GM12878 (cell line): Measurements from ENCODE around the gene PIAS1. TPM values are rescaled to one million over a fixed set of nuclear protein-coding genes. Genes with fewer than 3 reads are reported as not detected.

ENCODE experiments used
- BMI1 ChIP-seq: fragments of 450-650 bp; IDR thresholded peaks from 2 replicates; pipeline ENCODE4 v1.6.1; 2016; ENCODE audit warnings: mild to moderate bottlenecking, moderate library complexity, borderline replicate concordance
- CBX3 ChIP-seq: fragments of 200-600 bp; sonication (generic); IDR thresholded peaks from 2 replicates; pipeline ENCODE4 v1.6.1; 2016; ENCODE audit warnings: low read depth, borderline replicate concordance
- CEBPB ChIP-seq, 2 experiments: fragments of 150-350 bp in 1 of 2; IDR thresholded peaks; 2 replicates each; pipeline ENCODE4 v1.6.1; 2012 to 2014; ENCODE audit warnings: low read depth in 2 of 2, low read length in 2 of 2, borderline replicate concordance in 1 of 2, inconsistent platforms in 1 of 2
- CHD4 ChIP-seq: fragments of 200-600 bp; sonication (generic); IDR thresholded peaks from 2 replicates; pipeline ENCODE4 v1.6.1; 2016; ENCODE audit warnings: mild to moderate bottlenecking
- CREM ChIP-seq: IDR thresholded peaks from 2 replicates; pipeline ENCODE4 v1.6.1; 2014; ENCODE audit warnings: antibody characterized with exemption, low read depth
- IKZF2 ChIP-seq, 2 experiments: fragments of 450-650 bp; IDR thresholded peaks; 2 replicates each; pipeline ENCODE4 v1.6.1; 2017; ENCODE audit warnings: mild to moderate bottlenecking in 2 of 2, moderate library complexity in 2 of 2
- JUND ChIP-seq: IDR thresholded peaks from 2 replicates; pipeline ENCODE4 v1.6.1; 2012; ENCODE audit warnings: low read depth, mild to moderate bottlenecking, low read length, improper control_type of control experiment, moderate library complexity
- KLF5 ChIP-seq: fragments of 450-650 bp; IDR thresholded peaks from 2 replicates; pipeline ENCODE4 v1.6.1; 2014; ENCODE audit warnings: mild to moderate bottlenecking; ENCODE audit not compliant: partially characterized antibody
- MEF2A ChIP-seq: IDR thresholded peaks from 2 replicates; pipeline ENCODE4 v1.6.1; 2011; ENCODE audit warnings: low read depth, mild to moderate bottlenecking, low read length, moderate library complexity; ENCODE audit not compliant: insufficient read depth
- MEF2B ChIP-seq: fragments of 450-650 bp; IDR thresholded peaks from 2 replicates; pipeline ENCODE4 v1.6.1; 2018; ENCODE audit warnings: mild to moderate bottlenecking, moderate library complexity; ENCODE audit not compliant: partially characterized antibody, poor library complexity, severe bottlenecking
- RCOR1 ChIP-seq: conservative IDR thresholded peaks from 2 replicates; pipeline ENCODE4 v1.6.1; 2012; ENCODE audit warnings: low read depth, low read length, improper control_type of control experiment
- SIX5 ChIP-seq: IDR thresholded peaks from 2 replicates; pipeline ENCODE4 v1.6.1; 2011; ENCODE audit warnings: mild to moderate bottlenecking, low read depth, low read length, moderate library complexity; ENCODE audit not compliant: severe bottlenecking
- SMARCA5 ChIP-seq: fragments of 450-650 bp; IDR thresholded peaks from 2 replicates; pipeline ENCODE4 v1.6.1; 2017; ENCODE audit warnings: mild to moderate bottlenecking
- SP1 ChIP-seq: IDR thresholded peaks from one replicate; pipeline ENCODE4 v1.6.1; 2011; ENCODE audit warnings: low read depth, low read length
- ZNF384 ChIP-seq: IDR thresholded peaks from 2 replicates; pipeline ENCODE4 v1.6.1; 2012; ENCODE audit warnings: low read depth, mild to moderate bottlenecking, low read length, improper control_type of control experiment, borderline replicate concordance
- ZZZ3 ChIP-seq: IDR thresholded peaks from 2 replicates; pipeline ENCODE4 v1.6.1; 2011; ENCODE audit warnings: low read depth; ENCODE audit not compliant: control insufficient read depth, insufficient read length
- polyA plus RNA-seq, 11 experiments: library from polyadenylated mRNA; depleted of rRNA in 4 of 11; unstranded in 6 of 11; stranded (reverse) in 5 of 11; fragments of >200 nt; fragmentation: Nextera tagmentation in 4 of 11; fragmentation: Illumina TruSeq in 1 of 11; extraction: Ambion mirVana in 4 of 11; extraction: Trizol in 1 of 11; gene quantifications; 1 replicate in 1 of 11; 2 replicates in 10 of 11; pipeline versions ENCODE4 v1.2.1 to v1.2.3, GENCODE V29; 2011 to 2016; ENCODE audit warnings: inconsistent platforms in 2 of 11, missing spikeins in 2 of 11, low read depth in 1 of 11
- total RNA-seq, 4 experiments: library from RNA; depleted of rRNA in 3 of 4; stranded (reverse); fragments of >200 nt in 3 of 4; fragmentation: Illumina TruSeq in 1 of 4; extraction: Trizol in 1 of 4; gene quantifications; 2 replicates each; pipeline versions ENCODE4 v1.2.1 to v1.2.3, GENCODE V29; 2013 to 2021
- TF ChIP-seq, protein P1 (sequence below): fragments of 450-650 bp; IDR thresholded peaks from 2 replicates; pipeline ENCODE4 v1.6.1; 2014; ENCODE audit warnings: mild to moderate bottlenecking
- TF ChIP-seq, protein P2 (sequence below): IDR thresholded peaks from 2 replicates; pipeline ENCODE4 v1.6.1; 2011; ENCODE audit warnings: borderline replicate concordance, low read depth, mild to moderate bottlenecking, moderate library complexity, mixed read lengths, low read length; ENCODE audit not compliant: insufficient read depth; ENCODE audit errors: extremely low read length
- TF ChIP-seq, protein P3 (sequence below): IDR thresholded peaks from 2 replicates; pipeline ENCODE4 v1.6.1; 2012; ENCODE audit warnings: low read depth, low read length, improper control_type of control experiment
- TF ChIP-seq, protein P4 (sequence below): IDR thresholded peaks from 2 replicates; pipeline ENCODE4 v1.6.1; 2012; ENCODE audit warnings: low read depth, low read length, improper control_type of control experiment
- TF ChIP-seq, protein P5 (sequence below): IDR thresholded peaks from 2 replicates; pipeline ENCODE4 v1.6.1; 2011; ENCODE audit warnings: low read depth, low read length, improper control_type of control experiment, borderline replicate concordance
- TF ChIP-seq, protein P6 (sequence below): fragments of 150-350 bp; IDR thresholded peaks from 2 replicates; pipeline ENCODE4 v1.6.1; 2014; ENCODE audit warnings: mild to moderate bottlenecking, low read depth, low read length

Gene PIAS1
- total and polyA plus RNA-seq, 10 of the 15 experiments (the other 5 are each of a cell fraction or from before 2014, with no cell fraction given): 20.2 to 96.3 (median 37.0) TPM

DNA sequence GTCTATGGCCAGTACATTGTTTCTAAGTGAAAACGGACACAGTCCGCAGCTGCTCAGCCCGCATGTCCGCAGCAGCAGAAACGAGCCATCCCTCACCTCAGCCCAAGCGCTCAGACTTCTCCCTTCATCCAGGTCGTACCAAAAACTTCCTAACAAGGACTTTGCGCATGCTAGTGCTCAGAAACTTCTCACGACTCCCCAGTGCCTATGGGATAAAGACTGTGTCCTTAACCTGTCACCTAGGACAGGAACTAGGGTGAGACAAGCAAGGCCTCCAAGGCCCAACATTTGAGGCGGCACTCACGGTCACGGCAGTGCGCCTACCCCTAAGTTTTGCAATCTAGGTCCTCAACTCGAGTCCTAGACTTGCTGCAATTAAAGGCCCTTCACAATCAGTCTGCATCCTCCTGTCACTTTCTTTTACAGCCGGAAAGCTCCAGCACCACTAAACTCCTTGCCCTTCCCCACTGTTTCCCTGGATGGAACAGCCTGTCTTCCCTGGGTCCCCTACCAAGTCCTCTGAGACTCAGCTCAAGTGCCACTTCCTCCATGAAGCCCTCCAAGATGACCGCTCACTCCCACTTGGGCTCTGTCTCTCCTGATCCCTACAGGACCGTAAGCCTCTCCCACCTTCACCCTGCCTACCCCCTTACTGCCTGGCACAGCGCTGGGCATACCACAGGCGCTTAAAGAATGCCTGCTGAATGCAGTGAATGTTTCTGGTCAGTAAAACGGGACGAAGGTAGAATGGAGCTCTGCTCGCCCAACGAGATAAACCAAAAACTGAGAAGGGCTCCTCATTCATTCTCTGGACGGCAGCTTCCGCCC, 174.2 kb downstream of the PIAS1 start (continued):
- TF ChIP-seq, protein P1, sequence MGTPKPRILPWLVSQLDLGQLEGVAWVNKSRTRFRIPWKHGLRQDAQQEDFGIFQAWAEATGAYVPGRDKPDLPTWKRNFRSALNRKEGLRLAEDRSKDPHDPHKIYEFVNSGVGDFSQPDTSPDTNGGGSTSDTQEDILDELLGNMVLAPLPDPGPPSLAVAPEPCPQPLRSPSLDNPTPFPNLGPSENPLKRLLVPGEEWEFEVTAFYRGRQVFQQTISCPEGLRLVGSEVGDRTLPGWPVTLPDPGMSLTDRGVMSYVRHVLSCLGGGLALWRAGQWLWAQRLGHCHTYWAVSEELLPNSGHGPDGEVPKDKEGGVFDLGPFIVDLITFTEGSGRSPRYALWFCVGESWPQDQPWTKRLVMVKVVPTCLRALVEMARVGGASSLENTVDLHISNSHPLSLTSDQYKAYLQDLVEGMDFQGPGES: no peak
- no peak for TF ChIP-seq RCOR1
- TF ChIP-seq SP1: no peak
- TF ChIP-seq CEBPB (IDR thresholded peaks at IDR 0.05; ENCODE audit: borderline replicate concordance in 1 of 2, low read depth in 2 of 2, low read length in 2 of 2): no peak
- no peak for TF ChIP-seq CBX3
- TF ChIP-seq, protein P2, sequence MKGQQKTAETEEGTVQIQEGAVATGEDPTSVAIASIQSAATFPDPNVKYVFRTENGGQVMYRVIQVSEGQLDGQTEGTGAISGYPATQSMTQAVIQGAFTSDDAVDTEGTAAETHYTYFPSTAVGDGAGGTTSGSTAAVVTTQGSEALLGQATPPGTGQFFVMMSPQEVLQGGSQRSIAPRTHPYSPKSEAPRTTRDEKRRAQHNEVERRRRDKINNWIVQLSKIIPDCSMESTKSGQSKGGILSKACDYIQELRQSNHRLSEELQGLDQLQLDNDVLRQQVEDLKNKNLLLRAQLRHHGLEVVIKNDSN: no peak
- no peak for TF ChIP-seq JUND
- peak; percentile 12 for TF ChIP-seq KLF5
- TF ChIP-seq, protein P3, sequence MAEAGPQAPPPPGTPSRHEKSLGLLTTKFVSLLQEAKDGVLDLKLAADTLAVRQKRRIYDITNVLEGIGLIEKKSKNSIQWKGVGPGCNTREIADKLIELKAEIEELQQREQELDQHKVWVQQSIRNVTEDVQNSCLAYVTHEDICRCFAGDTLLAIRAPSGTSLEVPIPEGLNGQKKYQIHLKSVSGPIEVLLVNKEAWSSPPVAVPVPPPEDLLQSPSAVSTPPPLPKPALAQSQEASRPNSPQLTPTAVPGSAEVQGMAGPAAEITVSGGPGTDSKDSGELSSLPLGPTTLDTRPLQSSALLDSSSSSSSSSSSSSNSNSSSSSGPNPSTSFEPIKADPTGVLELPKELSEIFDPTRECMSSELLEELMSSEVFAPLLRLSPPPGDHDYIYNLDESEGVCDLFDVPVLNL: no peak
- no peak for TF ChIP-seq ZNF384
- TF ChIP-seq, protein P4, sequence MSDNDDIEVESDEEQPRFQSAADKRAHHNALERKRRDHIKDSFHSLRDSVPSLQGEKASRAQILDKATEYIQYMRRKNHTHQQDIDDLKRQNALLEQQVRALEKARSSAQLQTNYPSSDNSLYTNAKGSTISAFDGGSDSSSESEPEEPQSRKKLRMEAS: no peak
- no peak for TF ChIP-seq CREM
- TF ChIP-seq MEF2A: no peak
- TF ChIP-seq, protein P5, sequence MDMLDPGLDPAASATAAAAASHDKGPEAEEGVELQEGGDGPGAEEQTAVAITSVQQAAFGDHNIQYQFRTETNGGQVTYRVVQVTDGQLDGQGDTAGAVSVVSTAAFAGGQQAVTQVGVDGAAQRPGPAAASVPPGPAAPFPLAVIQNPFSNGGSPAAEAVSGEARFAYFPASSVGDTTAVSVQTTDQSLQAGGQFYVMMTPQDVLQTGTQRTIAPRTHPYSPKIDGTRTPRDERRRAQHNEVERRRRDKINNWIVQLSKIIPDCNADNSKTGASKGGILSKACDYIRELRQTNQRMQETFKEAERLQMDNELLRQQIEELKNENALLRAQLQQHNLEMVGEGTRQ: no peak
- TF ChIP-seq SMARCA5: peak; percentile 78
- TF ChIP-seq BMI1: no peak
- TF ChIP-seq MEF2B: no peak
- no peak for TF ChIP-seq IKZF2 (IDR thresholded peaks at IDR 0.05)
- no peak for TF ChIP-seq SIX5
- TF ChIP-seq, protein P6, sequence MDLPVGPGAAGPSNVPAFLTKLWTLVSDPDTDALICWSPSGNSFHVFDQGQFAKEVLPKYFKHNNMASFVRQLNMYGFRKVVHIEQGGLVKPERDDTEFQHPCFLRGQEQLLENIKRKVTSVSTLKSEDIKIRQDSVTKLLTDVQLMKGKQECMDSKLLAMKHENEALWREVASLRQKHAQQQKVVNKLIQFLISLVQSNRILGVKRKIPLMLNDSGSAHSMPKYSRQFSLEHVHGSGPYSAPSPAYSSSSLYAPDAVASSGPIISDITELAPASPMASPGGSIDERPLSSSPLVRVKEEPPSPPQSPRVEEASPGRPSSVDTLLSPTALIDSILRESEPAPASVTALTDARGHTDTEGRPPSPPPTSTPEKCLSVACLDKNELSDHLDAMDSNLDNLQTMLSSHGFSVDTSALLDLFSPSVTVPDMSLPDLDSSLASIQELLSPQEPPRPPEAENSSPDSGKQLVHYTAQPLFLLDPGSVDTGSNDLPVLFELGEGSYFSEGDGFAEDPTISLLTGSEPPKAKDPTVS: no peak
- TF ChIP-seq ZZZ3: no peak
- no peak for TF ChIP-seq CHD4
